CD14-positive monocyte (primary cell): ENCODE results near the gene DGCR2. TPM values are rescaled to one million over a fixed set of nuclear protein-coding genes. Genes with fewer than 3 reads are reported as not detected.

Experiments
- DNase-seq, 3 donors: peaks; one replicate each; pipeline ENCODE4 v3.0.0-alpha.2; 2011 to 2022
- H2AFZ ChIP-seq: 2 replicates; pipeline ENCODE4 v1.6.0; 2012; ENCODE audit warnings: mild to moderate bottlenecking, low read depth, low read length, inconsistent platforms; ENCODE audit not compliant: insufficient read depth, poor library complexity, severe bottlenecking
- H3K27ac ChIP-seq, 2 donors: 1 replicate in 1 of 2; 2 replicates in 1 of 2; pipeline ENCODE4 v1.5.1; 2012 to 2013; ENCODE audit warnings: low read length in 2 of 2, control low read depth in 1 of 2, inconsistent platforms in 1 of 2, low read depth in 1 of 2, mild to moderate bottlenecking in 1 of 2
- H3K27me3 ChIP-seq, 2 donors: one replicate each; pipeline versions ENCODE4 v1.6.0 to v1.6.1; 2011 to 2013; ENCODE audit warnings: low read length in 2 of 2; ENCODE audit not compliant: control insufficient read depth in 2 of 2, insufficient read depth in 2 of 2
- H3K36me3 ChIP-seq, 2 donors: replicated peaks in 1 of 2; 1 replicate in 1 of 2; 2 replicates in 1 of 2; pipeline versions ENCODE4 v1.5.1 to v1.6.1; 2012 to 2013; ENCODE audit warnings: low read length in 2 of 2, control low read depth in 1 of 2, inconsistent platforms in 1 of 2, mild to moderate bottlenecking in 1 of 2; ENCODE audit not compliant: insufficient read depth in 2 of 2, control insufficient read depth in 1 of 2
- H3K4me1 ChIP-seq, 2 donors: 1 replicate in 1 of 2; 2 replicates in 1 of 2; pipeline versions ENCODE4 v1.5.1 to v1.6.1; 2012 to 2013; ENCODE audit warnings: low read length in 2 of 2, control low read depth in 1 of 2, inconsistent platforms in 1 of 2, mild to moderate bottlenecking in 1 of 2, moderate library complexity in 1 of 2; ENCODE audit not compliant: insufficient read depth in 2 of 2, control insufficient read depth in 1 of 2
- H3K4me2 ChIP-seq: replicated peaks from 2 replicates; pipeline ENCODE3; 2012; ENCODE audit warnings: low read length, moderate library complexity, mild to moderate bottlenecking; ENCODE audit not compliant: poor library complexity, severe bottlenecking; ENCODE audit errors: extremely low read depth
- H3K4me3 ChIP-seq, 3 experiments: fragments of 200-600 bp in 1 of 3; sonication (generic) in 1 of 3; replicated peaks in 1 of 3; 1 replicate in 2 of 3; 2 replicates in 1 of 3; pipeline ENCODE4 v1.5.1; 2011 to 2013; ENCODE audit warnings: low read length in 3 of 3, mild to moderate bottlenecking in 3 of 3, control low read depth in 2 of 3, low read depth in 2 of 3, inconsistent platforms in 1 of 3, moderate library complexity in 1 of 3
- H3K79me2 ChIP-seq: 2 replicates; pipeline ENCODE4 v1.6.0; 2012; ENCODE audit warnings: mild to moderate bottlenecking, control low read depth, inconsistent platforms, low read length, moderate library complexity; ENCODE audit not compliant: insufficient read depth
- H3K9ac ChIP-seq: 2 replicates; pipeline ENCODE4 v1.6.0; 2017; ENCODE audit warnings: low read length, mild to moderate bottlenecking; ENCODE audit not compliant: insufficient read depth, poor library complexity, severe bottlenecking
- H3K9me3 ChIP-seq, 2 donors: replicated peaks in 1 of 2; 1 replicate in 1 of 2; 2 replicates in 1 of 2; pipeline versions ENCODE4 v1.5.1 to v1.6.1; 2012 to 2013; ENCODE audit warnings: low read length in 2 of 2, control low read depth in 1 of 2; ENCODE audit not compliant: control insufficient read depth in 1 of 2, insufficient read depth in 1 of 2
- H4K20me1 ChIP-seq: 2 replicates; pipeline ENCODE4 v1.6.0; 2012; ENCODE audit warnings: mild to moderate bottlenecking, low read length, control low read depth, moderate library complexity; ENCODE audit not compliant: insufficient read depth
- H3K27ac Mint-ChIP-seq, 7 donors: one replicate each; pipeline ENCODE4 v1.8.0; 2020; ENCODE audit warnings: mild to moderate bottlenecking in 7 of 7, mixed read lengths in 7 of 7, moderate library complexity in 6 of 7, inconsistent platforms in 2 of 7
- H3K27me3 Mint-ChIP-seq, 3 donors: one replicate each; pipeline ENCODE4 v1.8.0; 2021 to 2022; ENCODE audit warnings: low read depth in 3 of 3, mild to moderate bottlenecking in 3 of 3, mixed read lengths in 3 of 3, moderate library complexity in 3 of 3, inconsistent platforms in 1 of 3
- H3K36me3 Mint-ChIP-seq, 2 donors: one replicate each; pipeline ENCODE4 v1.8.0; 2020; ENCODE audit warnings: mixed read lengths in 2 of 2, inconsistent platforms in 1 of 2, mild to moderate bottlenecking in 1 of 2
- H3K4me1 Mint-ChIP-seq: one replicate; pipeline ENCODE4 v1.8.0; 2020; ENCODE audit warnings: mild to moderate bottlenecking, mixed read lengths
- H3K4me3 Mint-ChIP-seq, 2 donors: one replicate each; pipeline ENCODE4 v1.8.0; 2020; ENCODE audit warnings: mild to moderate bottlenecking in 2 of 2, mixed read lengths in 2 of 2, moderate library complexity in 1 of 2
- H3K9me3 Mint-ChIP-seq, 7 donors: one replicate each; pipeline ENCODE4 v1.8.0; 2020 to 2022; ENCODE audit warnings: mixed read lengths in 7 of 7, mild to moderate bottlenecking in 6 of 7, moderate library complexity in 6 of 7, inconsistent platforms in 2 of 7
- WGBS: methylation state at CpG from one replicate; pipeline ENCODE4 v1.1.5; 2013; ENCODE audit warnings: missing lambda C conversion rate; ENCODE audit not compliant: insufficient coverage; 5-methylcytosine and 5-hydroxymethylcytosine counted together
- intact Hi-C, 2 donors: fragments of 100-400 bp; cut with micrococcal nuclease; formaldehyde crosslinking; loops; one replicate each; pipeline versions ENCODE4 v1.15.0 to v1.15.1; 2023
- polyA plus RNA-seq, 3 donors: library from polyadenylated mRNA; depleted of rRNA in 1 of 3; unstranded in 2 of 3; stranded (reverse) in 1 of 3; fragments of 300-500 nt in 2 of 3; fragments of >200 nt in 1 of 3; fragmentation: Illumina TruSeq in 2 of 3; gene quantifications; 1 replicate in 2 of 3; 2 replicates in 1 of 3; pipeline ENCODE4 v1.2.3, GENCODE V29; 2012 to 2021
- TF ChIP-seq, protein P1 (sequence below): fragments of 200-600 bp; IDR thresholded peaks from one replicate; pipeline ENCODE4 v1.8.0; 2022; ENCODE audit warnings: antibody characterized with exemption, mild to moderate bottlenecking

DGCR2 gene
- polyA plus RNA-seq, 3 donors: 28.9 to 37.0 (median 36.2) TPM

DNA sequence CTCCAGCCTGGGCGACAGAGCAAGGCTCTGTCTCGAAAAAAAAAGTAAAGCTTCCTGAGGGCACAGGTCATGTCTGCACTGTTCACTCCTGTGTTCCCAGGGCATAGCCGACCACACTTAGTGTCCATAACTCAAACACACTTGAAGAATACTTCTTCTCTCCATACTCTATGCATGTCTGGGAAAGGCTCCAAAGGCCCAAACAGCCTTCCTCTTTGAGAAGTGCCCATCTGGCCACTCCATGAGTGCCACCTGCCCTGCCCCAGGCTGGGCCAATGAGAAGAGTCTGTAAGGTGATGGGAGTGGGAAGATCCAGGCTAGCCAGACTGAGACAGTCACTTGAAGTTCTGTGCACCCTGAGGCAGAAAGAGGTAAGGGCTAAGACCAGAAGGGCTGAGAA is 24.7 kb downstream of the DGCR2 start:
- peaks cover 100% of the 10 kb centered on the region for H3K79me2 ChIP-seq

DNA sequence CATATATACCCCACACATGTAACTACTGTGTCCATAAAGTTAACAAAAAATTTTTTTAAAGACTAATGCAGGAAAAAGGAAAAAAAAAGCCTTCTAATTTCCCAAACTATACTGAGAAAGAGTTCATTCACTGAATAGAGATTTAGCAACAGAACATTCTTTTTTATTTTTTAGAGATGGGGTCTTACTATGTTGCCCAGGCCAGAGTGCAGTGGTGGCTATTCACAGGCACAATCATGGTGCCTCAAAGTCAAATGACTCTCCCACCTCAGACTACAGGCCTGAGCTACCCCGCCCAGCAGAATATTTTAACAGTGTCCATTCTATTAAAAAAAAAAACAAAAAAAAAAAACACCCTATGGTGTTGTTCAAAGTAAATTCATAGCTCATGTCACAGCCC is 25.7 kb downstream of the DGCR2 start:
- H2AFZ ChIP-seq: no peak overlapping the region
- peaks cover 100% of the 10 kb centered on the region for H3K79me2 ChIP-seq
- H4K20me1 ChIP-seq: peaks cover 78% of the 10 kb centered on the region
- no peaks in the 10 kb centered on the region for H3K9me3 Mint-ChIP-seq
- no peak for DNase-seq
- no peak overlapping the region for H3K4me3 ChIP-seq
- peaks cover 25 to 32% of the 10 kb centered on the region in 2 donors for H3K4me1 ChIP-seq
- TF ChIP-seq, protein P1, sequence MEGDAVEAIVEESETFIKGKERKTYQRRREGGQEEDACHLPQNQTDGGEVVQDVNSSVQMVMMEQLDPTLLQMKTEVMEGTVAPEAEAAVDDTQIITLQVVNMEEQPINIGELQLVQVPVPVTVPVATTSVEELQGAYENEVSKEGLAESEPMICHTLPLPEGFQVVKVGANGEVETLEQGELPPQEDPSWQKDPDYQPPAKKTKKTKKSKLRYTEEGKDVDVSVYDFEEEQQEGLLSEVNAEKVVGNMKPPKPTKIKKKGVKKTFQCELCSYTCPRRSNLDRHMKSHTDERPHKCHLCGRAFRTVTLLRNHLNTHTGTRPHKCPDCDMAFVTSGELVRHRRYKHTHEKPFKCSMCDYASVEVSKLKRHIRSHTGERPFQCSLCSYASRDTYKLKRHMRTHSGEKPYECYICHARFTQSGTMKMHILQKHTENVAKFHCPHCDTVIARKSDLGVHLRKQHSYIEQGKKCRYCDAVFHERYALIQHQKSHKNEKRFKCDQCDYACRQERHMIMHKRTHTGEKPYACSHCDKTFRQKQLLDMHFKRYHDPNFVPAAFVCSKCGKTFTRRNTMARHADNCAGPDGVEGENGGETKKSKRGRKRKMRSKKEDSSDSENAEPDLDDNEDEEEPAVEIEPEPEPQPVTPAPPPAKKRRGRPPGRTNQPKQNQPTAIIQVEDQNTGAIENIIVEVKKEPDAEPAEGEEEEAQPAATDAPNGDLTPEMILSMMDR: no peak
- H3K27ac Mint-ChIP-seq: peak overlapping the region in 2 of 7 donors; percentile 67 to 71
- peaks cover 0 to 2% (median 0%) of the 10 kb centered on the region in 3 donors for H3K27me3 Mint-ChIP-seq
- H3K27ac ChIP-seq: no peak overlapping the region
- H3K9me3 ChIP-seq: no peaks in the 10 kb centered on the region
- peaks cover 24 to 45% of the 10 kb centered on the region in 2 donors for H3K36me3 Mint-ChIP-seq
- H3K4me2 ChIP-seq: no peak overlapping the region
- intact Hi-C loops: no loop called here
- no peak overlapping the region for H3K9ac ChIP-seq
- H3K27me3 ChIP-seq: no peaks in the 10 kb centered on the region
- H3K4me3 Mint-ChIP-seq: no peak overlapping the region
- WGBS: no CpG with 5 or more reads among the region's 1 CpG
- H3K4me1 Mint-ChIP-seq: peaks cover 49% of the 10 kb centered on the region
- peaks cover 4 to 29% of the 10 kb centered on the region in 2 donors for H3K36me3 ChIP-seq

More for the DNA sequence above, 24.7 kb downstream of the DGCR2 start:
- Mint-ChIP-seq H3K27me3 (peaks cover 0 to 2% (median 0%) of the 10 kb centered on the region in 3 donors), H3K27ac (peak overlapping the region; percentile 72 to 90 (median 75)), H3K9me3 (no peaks in the 10 kb centered on the region), H3K36me3 (peaks cover 26 to 48% of the 10 kb centered on the region in 2 donors), H3K4me3 (peak overlapping the region in 1 of 2 donors; percentile 2), H3K4me1 (peaks cover 41% of the 10 kb centered on the region)
- no peak overlapping the region for H3K4me2 ChIP-seq
- no peak overlapping the region for H3K4me3 ChIP-seq
- no peak for DNase-seq
- H2AFZ ChIP-seq: no peak overlapping the region
- no peak overlapping the region for H3K9ac ChIP-seq
- H3K27ac ChIP-seq: peak overlapping the region; percentile 54 to 72
- H3K36me3 ChIP-seq: peaks cover 4 to 29% of the 10 kb centered on the region in 2 donors
- TF ChIP-seq, protein P1: no peak
- peaks cover 88% of the 10 kb centered on the region for H4K20me1 ChIP-seq
- intact Hi-C loops: no loop called here
- H3K9me3 ChIP-seq: no peaks in the 10 kb centered on the region
- peaks cover 19 to 22% of the 10 kb centered on the region in 2 donors for H3K4me1 ChIP-seq
- WGBS: 74% methylated on average over 3 of the region's 3 CpGs
- no peaks in the 10 kb centered on the region for H3K27me3 ChIP-seq
